GM18499 (cell line): ENCODE results near the gene ANKEF1.
"Not testable (repeated sequence)": the region's sequence is repeated elsewhere in the genome, so short reads cannot be mapped to it uniquely, and the experiment has no call there.

Experiments
- ATAC-seq: cut with Tn5 transposase; IDR thresholded peaks from one replicate; pipeline ENCODE4 v1.9.1; 2021; ENCODE audit warnings: moderate number of reproducible peaks; ENCODE audit not compliant: insufficient read depth, unreplicated experiment

ANKEF1 gene

DNA sequence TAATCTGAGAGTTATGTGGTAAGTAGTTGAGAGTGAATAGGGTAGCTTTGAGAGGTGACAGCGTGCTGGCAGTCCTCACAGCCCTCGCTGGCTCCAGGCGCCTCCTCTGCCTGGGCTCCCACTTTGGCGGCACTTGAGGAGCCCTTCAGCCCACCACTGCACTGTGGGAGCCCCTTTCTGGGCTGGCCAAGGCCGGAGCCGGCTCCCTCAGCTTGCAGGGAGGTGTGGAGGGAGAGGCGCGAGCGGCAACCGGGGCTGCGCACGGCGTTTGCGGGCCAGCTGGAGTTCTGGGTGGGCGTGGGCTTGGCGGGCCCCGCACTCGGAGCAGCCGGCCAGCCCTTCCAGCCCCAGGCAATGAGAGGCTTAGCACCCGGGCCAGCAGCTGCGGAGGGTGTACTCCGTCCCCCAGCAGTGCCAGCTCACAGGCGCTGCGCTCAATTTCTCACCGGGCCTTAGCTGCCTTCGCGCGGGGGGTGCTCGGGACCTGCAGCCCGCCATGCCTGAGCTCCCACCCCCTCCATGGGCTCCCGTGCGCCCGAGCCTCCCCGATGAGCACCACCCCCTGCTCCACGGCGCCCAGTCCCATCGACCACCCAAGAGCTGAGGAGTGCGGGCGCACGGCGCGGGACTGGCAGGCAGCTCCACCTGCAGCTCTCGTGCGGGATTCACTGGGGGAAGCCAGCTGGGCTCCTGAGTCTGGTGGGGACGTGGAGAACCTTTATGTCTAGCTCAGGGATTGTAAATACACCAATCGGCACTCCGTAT is 3.2 kb upstream of the ANKEF1 start:
- ATAC-seq: not testable (repeated sequence)

DNA sequence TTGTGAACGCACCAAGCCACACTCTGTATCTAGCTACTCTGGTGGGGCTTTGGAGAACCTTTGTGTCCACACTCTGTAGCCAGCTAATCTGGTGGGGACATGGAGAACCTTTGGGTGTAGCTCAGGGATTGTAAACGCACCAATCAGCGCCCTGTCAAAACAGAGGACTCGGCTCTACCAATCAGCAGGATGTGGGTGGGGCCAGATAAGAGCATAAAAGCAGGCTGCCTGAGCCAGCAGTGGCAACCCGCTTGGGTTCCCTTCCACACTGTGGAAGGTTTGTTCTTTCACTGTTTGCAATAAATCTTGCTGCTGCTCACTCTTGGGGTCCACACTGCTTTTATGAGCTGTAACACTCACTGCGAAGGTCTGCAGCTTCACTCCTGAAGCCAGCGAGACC is 2.5 kb upstream of the ANKEF1 start:
- ATAC-seq: not testable (repeated sequence)

DNA sequence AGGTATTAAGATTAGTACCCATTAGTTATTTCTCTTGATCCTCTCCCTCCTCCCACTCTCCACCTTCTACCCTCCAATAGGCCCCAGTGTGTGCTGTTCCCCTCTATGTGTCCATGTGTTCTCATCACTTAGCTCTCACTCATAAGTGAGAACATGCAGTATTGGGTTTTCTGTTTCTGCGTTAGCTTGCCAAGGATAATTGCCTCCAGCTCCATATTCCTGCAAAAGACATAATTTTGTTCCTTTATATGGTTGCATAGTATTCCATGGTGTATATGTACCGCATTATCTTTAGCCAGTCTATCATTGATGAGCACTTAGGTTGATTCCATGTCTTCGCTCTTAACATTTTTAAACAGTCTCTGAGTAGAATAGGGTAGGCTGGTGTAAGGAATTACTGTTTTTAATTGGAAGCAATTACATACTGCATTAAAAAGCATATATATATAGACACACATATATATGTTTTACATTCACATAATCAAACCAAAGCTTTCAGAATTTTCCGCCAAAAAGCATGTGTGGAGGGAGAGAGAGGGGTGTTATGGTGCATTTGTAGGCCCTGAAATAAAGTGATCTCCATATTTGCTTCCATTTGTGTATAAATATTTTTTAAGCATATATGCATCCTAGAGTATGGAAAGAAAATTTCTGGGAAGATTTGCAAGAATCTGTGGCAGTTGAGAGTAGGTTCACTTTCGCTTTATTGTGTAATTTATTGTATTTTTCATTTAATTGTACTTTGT is 709 bp upstream of the ANKEF1 start:
- no peak for ATAC-seq

DNA sequence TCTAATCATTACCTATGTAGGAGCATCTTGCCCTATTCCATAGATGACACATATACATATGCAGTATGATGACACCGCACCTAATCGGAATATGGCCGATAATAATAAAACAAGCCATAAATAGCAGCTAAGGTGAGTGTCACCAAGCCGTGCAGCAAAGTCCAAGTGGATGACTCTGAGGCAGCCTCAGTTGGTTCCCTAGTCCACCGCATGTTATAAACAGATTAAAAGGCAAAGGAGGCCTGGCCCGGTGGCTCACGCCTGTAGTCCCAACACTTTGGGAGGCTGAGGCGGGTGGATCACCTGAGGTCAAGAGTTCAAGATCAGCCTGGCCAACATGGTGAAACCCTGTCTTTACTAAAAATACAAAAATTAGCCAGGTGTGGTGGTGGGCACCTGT is 1.5 kb downstream of the ANKEF1 start:
- not testable (repeated sequence) for ATAC-seq

DNA sequence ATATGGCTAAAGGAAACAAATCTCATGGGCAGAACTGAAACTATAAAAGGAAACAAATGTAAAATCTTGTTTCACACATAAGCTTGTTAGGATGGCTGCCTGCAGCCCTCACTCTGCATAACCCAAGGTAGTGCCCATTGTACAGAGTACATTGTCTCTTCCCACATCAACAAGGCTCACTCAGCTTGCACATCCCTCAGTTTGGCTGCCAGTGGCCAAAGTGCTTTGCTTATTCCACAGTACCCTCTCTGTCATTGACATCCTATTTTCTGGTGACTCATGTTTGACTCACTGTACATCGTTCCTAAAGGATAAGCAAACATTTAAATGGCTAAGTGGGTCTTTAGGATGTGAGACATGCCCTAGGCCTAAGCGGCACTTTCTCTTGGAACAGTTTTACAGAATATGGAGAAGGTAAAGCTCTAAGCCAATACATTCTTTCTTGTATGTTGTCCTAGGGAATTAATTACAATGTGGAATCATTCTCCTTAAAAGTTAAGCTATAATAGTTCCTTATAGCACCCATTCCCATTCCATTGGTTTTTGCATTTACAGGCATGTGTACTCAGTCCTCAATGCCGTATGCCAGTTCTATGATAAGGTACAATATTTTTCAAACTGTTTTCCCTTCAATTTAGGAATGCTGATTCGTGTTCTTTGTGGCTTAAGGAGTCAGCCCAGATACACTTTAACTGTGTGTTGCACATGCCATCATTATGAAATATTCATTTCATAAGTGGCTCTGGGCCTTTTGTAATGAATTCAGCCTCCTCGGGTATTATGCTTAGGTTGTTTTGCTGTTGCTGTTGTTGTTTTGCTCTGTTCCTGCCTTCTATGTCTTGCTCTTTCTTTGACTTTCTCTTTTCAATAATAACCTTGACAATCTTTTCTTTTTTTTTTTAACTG is 5.5 kb downstream of the ANKEF1 start:
- no peak for ATAC-seq

DNA sequence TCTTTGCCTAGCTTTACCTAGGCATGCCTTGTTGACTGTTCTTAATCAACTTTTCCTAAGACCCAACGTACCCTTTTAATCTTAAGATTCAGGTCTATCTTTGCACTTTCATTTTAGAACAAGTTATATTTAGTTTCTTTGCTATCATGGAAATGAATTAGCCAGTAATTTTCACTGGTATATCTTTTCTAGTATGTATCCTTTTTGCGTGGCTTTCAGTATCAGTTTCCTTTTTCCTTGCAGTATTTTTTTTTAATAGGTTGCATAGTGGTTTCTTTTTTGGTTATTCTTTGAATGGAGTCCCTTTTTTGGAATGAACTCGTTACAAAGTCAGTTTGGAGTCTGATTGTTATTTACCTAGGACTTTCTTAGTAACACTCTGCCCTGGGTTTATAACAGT is 7.3 kb downstream of the ANKEF1 start:
- ATAC-seq: no peak

DNA sequence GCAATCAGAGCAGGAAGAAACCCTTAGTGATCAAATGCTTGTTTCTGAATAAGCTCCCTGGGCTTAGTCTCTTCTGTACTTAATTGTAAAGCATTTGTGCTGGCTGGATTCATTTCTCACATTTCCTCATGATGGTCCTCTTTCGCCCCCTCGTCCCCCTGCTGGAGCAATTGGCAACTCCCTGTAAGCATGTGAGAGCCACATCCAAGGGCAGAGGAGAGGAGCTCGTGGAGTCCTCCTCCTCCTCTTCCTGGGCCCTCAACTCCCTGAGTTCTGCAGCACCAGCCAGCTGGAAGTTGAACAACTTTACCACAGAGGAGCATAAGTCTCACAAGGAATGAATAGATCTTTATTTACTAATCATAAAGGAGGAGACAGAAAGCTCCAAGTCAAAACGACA is 12.6 kb downstream of the ANKEF1 start:
- ATAC-seq: no peak

DNA sequence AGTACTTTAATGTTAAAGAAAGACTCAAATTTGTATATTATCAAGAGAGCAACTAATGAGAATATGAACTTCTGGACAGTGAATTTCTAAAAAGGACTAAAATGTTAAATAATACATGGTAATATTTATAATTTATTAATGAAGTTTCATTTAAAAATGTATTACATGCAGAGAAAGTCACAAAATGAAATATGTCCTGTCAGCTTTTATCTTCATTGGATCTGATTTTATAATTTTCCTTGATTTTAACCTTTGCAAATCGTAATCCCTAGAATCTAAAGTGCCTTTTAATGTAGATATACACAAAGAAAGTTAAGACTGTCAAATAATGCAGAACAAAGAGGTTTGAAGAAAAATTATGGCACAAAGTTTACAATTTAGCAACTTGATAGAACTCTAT is 16.4 kb downstream of the ANKEF1 start:
- no peak for ATAC-seq

DNA sequence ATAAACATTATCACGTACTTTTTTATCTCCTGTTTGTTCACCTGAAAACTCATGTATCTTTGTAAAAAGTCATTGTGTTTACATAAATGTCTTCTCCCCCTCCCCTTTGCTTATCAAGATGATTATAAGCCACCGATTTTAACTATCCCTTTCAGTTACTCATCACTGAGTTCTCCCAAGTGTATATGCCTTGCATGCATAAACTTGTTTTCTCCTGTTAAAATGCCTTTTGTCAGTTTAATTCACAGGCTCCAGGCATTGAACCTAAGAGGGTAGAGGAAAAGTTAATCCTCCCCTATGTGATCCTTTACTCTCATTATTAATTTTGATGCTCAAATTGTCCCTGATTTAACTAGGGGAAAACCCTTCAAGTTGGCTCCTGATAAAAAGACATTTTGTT is 24.2 kb downstream of the ANKEF1 start:
- ATAC-seq: no peak

DNA sequence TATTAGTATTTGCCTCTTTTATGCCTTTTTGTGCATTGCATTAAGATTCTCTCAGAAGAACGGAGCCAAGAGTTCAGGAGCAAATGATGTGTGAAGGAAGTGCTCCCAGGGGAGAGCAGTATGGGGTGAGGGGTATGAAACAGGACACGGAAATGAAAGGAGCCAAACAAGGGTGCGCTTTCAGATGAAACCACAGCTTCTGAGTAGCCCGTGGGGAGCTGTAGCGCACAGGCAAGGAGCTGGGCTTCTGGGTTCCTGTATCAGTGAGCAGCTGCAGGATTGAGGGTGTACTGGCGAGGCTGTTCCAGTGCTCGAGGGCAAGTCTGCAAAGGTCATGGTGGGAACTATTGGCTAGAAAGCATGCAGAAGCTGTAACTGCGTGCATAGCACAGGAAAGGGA is 25.4 kb downstream of the ANKEF1 start:
- ATAC-seq: peak; percentile 81

DNA sequence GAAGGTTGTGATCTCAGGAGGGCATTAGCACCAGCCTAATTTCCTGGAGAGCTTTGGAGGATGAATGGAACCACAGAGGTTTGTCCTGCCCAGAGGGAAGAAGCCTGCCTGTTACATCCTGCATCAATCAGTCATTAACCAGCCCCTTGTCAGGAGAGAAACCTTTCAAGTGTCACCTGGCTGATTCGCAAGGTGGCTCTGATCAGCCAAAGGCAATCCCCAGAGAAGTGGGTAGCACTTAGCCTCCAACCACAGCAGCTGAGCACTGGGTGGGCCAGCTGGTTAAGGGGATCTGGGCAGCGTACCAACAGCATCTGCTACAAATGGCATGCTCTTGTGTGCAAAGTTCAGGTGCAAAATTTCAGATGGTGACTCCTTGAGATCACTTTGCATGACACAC is 26.9 kb downstream of the ANKEF1 start:
- no peak for ATAC-seq

DNA sequence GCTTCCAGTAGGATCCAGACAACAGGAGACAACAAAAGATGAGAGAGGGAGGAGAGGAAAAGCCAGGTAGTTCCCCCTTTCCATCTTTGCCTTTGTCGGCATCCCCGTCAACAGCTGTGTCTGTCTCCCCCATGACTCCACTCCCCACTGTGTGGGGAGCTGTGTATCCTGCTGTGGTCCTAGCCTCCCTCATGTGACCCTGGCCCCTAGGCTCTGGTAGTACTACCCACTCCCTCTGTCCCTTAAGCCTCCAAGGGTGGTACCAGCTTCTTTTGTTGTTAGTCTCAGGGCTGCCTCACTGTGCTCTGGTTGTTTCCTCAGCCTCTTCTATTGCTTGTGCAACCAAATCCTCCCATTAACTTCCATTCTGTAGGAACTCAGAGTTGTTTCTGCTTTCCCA is 28.7 kb downstream of the ANKEF1 start:
- no peak for ATAC-seq

DNA sequence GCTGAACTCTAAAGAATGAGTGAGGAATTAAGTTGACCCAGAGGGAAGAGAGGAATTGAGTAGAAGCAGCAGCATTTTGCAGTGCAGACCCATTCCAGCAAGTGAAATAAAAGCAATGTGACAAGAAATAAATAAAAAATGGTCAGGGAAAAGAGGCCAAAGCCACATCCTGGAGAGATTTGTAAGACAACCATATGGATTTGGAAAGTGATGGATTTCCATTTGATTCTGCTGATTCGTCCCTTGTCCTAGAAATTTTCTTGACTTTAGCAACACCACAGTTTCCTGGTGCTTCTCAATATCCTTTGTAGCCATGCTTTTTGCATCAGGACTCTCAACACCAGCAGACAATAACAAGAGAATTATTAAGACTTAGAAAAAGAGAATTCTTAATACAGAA is 29.8 kb downstream of the ANKEF1 start:
- ATAC-seq: no peak

DNA sequence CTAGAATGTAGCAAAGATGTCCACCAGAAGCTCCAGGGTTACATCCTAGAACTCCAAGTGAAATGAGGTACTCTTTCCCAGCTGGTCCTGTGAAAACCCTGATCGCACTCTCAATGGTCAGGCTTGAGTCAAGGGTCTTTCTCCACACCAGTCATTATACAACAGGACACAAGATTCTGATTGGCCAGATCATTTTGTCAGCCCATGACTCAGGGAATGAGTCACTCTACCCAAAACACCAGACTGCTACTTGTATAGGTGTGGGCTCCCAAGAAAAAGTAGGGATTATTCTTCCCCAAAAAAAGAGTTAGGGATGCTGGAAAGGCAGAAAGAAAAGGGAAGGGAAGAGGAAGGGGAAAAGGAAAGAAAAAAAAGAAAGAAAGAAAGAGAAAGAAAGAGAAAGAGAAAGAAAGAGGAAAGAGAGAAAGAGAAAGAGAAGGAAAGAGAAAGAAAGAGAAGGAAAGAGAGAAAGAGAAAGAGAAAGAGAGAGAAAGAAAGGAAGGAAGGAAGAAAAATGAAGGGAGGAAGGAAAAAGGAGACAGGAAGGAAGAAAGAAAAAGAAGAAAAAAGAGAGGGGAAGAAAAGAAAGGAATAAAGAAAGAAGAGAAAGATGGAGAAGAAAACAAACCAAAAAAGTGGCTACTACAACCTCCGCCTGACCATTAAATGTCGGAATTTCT is 30.5 kb downstream of the ANKEF1 start:
- ATAC-seq: no peak

DNA sequence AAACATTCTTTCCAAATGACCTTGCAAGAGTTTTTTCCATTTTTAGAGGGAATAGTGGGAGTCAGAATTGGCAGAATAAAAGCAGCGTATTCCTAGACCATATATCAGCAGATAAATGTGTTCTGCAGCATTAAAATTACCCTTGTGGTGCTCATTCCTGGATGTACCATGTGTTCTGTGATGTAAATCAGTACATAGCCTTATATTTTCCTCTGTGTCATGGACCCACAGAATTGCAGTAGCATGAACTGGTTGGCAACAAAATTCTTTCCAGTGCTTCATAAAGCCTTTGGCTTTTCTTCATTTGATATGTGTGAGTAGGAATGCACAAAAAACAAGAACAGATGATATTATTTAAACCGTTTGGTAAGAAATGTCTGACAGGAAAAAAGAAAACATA is 32.5 kb downstream of the ANKEF1 start:
- ATAC-seq: no peak

DNA sequence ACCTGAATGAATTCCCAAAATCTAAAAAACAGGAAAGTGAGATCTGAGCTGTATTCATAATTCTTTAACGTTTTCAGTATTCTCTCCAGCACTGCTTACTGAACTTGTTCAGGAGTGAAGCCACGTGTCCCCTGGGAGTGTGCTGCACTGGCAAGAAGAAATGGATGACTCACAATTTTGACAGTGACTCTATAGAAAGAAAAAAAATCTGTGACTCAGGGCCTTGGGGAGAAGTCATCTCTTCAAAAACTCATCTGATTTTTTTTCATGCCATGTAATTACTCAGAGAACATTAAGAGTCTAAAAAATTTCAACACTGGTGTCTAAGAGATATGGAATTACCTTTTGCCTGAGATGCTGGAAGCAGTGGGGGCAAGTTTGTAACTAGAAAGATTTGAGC is 39.7 kb downstream of the ANKEF1 start:
- peak; percentile 82 for ATAC-seq

DNA sequence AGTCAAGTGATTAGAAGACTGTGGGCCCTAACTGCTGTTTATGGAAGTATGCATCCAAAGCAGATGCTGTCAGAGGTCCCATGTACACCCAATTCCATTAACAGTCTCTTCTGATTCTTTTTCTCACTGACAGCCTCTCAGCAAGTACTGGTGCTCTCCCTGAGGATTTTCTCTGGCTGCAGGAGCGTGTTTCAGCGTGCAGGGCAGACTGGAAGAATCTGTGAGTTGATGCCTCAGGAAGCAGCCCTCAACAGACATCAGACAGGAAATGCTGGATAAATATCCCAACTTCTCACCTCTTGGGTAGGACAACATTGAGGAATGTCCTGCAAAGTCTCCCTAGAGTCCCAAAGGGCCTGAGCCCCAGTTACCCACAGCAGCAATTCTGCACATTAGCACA is 40.8 kb downstream of the ANKEF1 start:
- ATAC-seq: no peak

DNA sequence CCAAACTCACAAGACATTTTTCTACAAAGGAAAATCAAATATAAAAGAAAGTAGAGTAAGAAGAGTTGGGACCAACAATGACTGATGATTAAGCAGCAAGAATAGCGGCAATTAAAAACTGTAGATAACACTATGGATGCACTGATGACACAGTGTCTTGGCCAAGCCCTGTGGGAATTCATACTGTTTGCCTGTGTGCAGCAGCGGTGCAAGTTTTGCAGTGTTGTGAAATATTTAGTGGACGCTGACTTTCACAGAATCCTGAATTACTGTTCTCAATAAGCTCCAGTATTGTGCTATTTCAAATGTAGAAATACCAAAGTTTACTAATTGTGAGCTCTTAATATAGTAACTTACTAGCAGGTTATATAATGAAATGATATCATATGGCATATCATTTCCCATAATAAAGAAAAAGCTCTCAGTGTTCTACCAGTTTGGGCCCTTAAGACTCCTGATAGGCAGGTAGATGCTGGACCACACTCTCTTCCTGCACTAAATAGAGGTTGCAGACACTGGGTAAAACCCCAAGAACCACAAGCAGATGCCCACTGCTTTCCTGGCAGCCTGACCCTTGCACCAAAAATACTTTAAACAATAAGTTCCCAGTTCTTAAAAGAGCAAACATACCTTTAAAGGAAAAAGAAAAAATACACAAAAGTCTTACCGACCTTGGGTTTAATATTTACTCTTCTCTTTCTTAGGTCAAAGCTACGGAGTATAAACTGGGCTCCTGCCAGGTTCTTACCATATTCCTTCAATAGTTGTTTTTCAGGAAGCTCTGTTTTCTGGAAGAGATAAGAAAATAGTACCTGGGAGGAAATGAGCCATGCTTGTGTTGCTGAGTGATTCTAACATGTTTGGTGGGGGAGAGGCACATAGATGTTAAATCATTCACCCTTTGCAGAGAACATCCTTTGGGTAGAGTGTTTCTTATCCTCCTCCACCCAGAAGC is 41.6 kb downstream of the ANKEF1 start:
- no peak for ATAC-seq

DNA sequence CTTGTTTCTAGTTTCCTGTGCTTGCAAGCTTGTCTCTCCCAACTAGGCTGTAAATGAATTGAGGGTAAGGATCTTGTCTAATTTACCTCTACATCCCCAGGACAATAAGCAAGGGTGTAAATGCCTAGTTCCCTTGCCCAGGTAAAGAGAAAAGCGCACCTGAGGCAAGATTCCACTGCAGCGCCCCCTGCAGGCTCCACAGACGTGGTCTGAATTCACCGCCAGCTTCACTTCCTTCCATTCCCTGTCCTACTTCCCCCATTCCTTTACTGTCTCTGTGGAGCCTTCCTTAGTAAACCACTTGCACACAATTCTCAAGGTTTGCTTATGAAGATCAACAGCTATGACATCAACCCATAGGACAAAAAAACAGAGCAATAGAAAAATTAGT is 42.3 kb downstream of the ANKEF1 start:
- no peak for ATAC-seq
